ENCODE results near the gene KMT2E.

DNA sequence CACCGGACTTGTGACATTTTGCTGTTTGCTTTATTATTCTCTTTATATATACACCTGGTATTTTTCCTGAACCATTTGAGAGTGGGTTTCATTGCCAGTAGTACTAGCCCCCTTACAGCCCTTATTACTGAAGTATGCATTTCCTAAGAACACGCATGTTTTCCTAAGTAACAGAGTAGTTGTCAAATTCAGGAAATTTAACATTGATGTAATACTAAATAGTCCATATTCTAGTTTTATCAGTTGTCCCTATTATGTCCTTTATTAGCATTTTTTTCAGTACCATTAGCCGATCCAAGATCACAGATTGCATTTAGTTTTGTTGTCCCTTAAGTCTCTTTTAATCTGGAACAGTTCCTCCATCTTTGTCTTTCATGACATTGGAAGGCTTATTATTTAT is 8.0 kb downstream of the KMT2E start:
- TF ChIP-seq EZH2 (IDR thresholded peaks at IDR 0.05; ENCODE audit: borderline replicate concordance, low read depth, low read length, severe bottlenecking) (no peak), CTCF (IDR thresholded peaks at IDR 0.05; ENCODE audit: borderline replicate concordance, extremely low read depth, low read length, poor library complexity, severe bottlenecking) (no peak)
